Mesenchymal stem cell (in vitro differentiated cells and primary cell): Measurements from ENCODE around the gene ZNF862.
A peak's percentile ranks its signal among the peaks of the same experiment; 100 is the strongest.

ENCODE experiments used
- DNase-seq: peaks from one replicate; pipeline ENCODE4 v3.0.0-alpha.2; 2013
- H2AFZ ChIP-seq: one replicate; pipeline ENCODE4 v1.6.1; 2013; ENCODE audit warnings: low read depth, mild to moderate bottlenecking, control low read depth, inconsistent platforms, low read length, moderate library complexity
- H2AK5ac ChIP-seq: 2 replicates; pipeline ENCODE4 v1.6.1; 2013; ENCODE audit warnings: low read length, moderate library complexity, mild to moderate bottlenecking, inconsistent platforms; ENCODE audit not compliant: severe bottlenecking
- H2BK120ac ChIP-seq: one replicate; pipeline ENCODE4 v1.6.1; 2013; ENCODE audit warnings: low read depth, mild to moderate bottlenecking, inconsistent platforms, low read length, moderate library complexity
- H2BK12ac ChIP-seq, 2 experiments: one replicate each; pipeline ENCODE4 v1.6.1; 2013; ENCODE audit warnings: inconsistent platforms in 2 of 2, low read length in 2 of 2, mild to moderate bottlenecking in 2 of 2, moderate library complexity in 2 of 2, control low read depth in 1 of 2
- H2BK15ac ChIP-seq: one replicate; pipeline ENCODE4 v1.6.1; 2013; ENCODE audit warnings: mild to moderate bottlenecking, low read depth, inconsistent platforms; ENCODE audit not compliant: poor library complexity, severe bottlenecking
- H2BK5ac ChIP-seq: 2 replicates; pipeline ENCODE4 v1.6.1; 2013; ENCODE audit warnings: low read depth, mild to moderate bottlenecking, low read length, control low read depth, inconsistent platforms; ENCODE audit not compliant: poor library complexity, severe bottlenecking
- H3K14ac ChIP-seq, 2 experiments: one replicate each; pipeline ENCODE4 v1.6.1; 2013; ENCODE audit warnings: inconsistent platforms in 2 of 2, low read length in 2 of 2, control low read depth in 1 of 2, mild to moderate bottlenecking in 1 of 2, moderate library complexity in 1 of 2
- H3K18ac ChIP-seq, 2 experiments: one replicate each; pipeline ENCODE4 v1.6.1; 2013; ENCODE audit warnings: inconsistent platforms in 2 of 2, low read length in 2 of 2, control low read depth in 1 of 2, low read depth in 1 of 2, mild to moderate bottlenecking in 1 of 2
- H3K23ac ChIP-seq, 2 experiments: one replicate each; pipeline ENCODE4 v1.6.1; 2013; ENCODE audit warnings: inconsistent platforms in 2 of 2, low read length in 2 of 2, mild to moderate bottlenecking in 2 of 2, moderate library complexity in 2 of 2, control low read depth in 1 of 2
- H3K27ac ChIP-seq: 2 replicates; pipeline ENCODE4 v1.5.1; 2013; ENCODE audit warnings: mild to moderate bottlenecking, moderate library complexity, low read length, control low read depth, inconsistent platforms; ENCODE audit not compliant: poor library complexity, severe bottlenecking
- H3K27me3 ChIP-seq, 2 experiments: 2 replicates each; pipeline versions ENCODE4 v1.6.1 to v1.7.0; 2013; ENCODE audit warnings: low read length in 2 of 2, mild to moderate bottlenecking in 2 of 2, moderate library complexity in 2 of 2, control low read depth in 1 of 2, inconsistent platforms in 1 of 2; ENCODE audit not compliant: control insufficient read depth in 1 of 2, insufficient read depth in 1 of 2
- H3K36me3 ChIP-seq, 2 experiments: 2 replicates each; pipeline versions ENCODE4 v1.6.1 to v1.7.0; 2013; ENCODE audit warnings: low read length in 2 of 2, control low read depth in 1 of 2, inconsistent platforms in 1 of 2, low read depth in 1 of 2, mild to moderate bottlenecking in 1 of 2; ENCODE audit not compliant: insufficient read depth in 2 of 2, control insufficient read depth in 1 of 2
- H3K4ac ChIP-seq, 2 experiments: one replicate each; pipeline ENCODE4 v1.6.1; 2013; ENCODE audit warnings: inconsistent platforms in 2 of 2, low read length in 2 of 2, mild to moderate bottlenecking in 2 of 2, moderate library complexity in 2 of 2, control low read depth in 1 of 2, low read depth in 1 of 2
- H3K4me1 ChIP-seq: 2 replicates; pipeline ENCODE4 v1.6.1; 2013; ENCODE audit warnings: low read depth, low read length, control low read depth; ENCODE audit not compliant: control insufficient read depth, insufficient read depth
- H3K4me2 ChIP-seq: 2 replicates; pipeline ENCODE4 v1.6.1; 2013; ENCODE audit warnings: low read length, mild to moderate bottlenecking, inconsistent platforms; ENCODE audit not compliant: poor library complexity, severe bottlenecking
- H3K4me3 ChIP-seq, 2 experiments: 2 replicates each; pipeline versions ENCODE4 v1.5.1 to v1.7.0; 2013; ENCODE audit warnings: low read length in 2 of 2, mild to moderate bottlenecking in 2 of 2, control low read depth in 1 of 2, low read depth in 1 of 2; ENCODE audit not compliant: insufficient read depth in 1 of 2
- H3K79me1 ChIP-seq: replicated peaks from 2 replicates; pipeline ENCODE4 v1.6.1; 2013; ENCODE audit warnings: mild to moderate bottlenecking, control low read depth, low read length, inconsistent platforms; ENCODE audit not compliant: poor library complexity, severe bottlenecking
- H3K9ac ChIP-seq: 2 replicates; pipeline ENCODE4 v1.7.0; 2013; ENCODE audit warnings: mild to moderate bottlenecking, low read length, moderate library complexity
- H3K9me3 ChIP-seq: 2 replicates; pipeline ENCODE4 v1.7.0; 2013; ENCODE audit warnings: mild to moderate bottlenecking, low read length; ENCODE audit not compliant: control insufficient read depth
- H4K8ac ChIP-seq: one replicate; pipeline ENCODE4 v1.6.1; 2013; ENCODE audit warnings: inconsistent platforms, mild to moderate bottlenecking, low read length, moderate library complexity
- H4K91ac ChIP-seq: one replicate; pipeline ENCODE4 v1.6.1; 2013; ENCODE audit warnings: mild to moderate bottlenecking, low read length, inconsistent platforms
- WGBS: methylation state at CpG from one replicate; pipeline ENCODE4 v1.1.7; 2013; ENCODE audit warnings: mixed read lengths; 5-methylcytosine and 5-hydroxymethylcytosine counted together

The ZNF862 gene

GRCh38 chr7:149874644-149875028 lies 36.5 kb downstream of the ZNF862 start:
- H4K91ac ChIP-seq = no peak overlapping the region
- H2AFZ ChIP-seq = no peak overlapping the region
- H3K9me3 ChIP-seq = no peaks in the 10 kb centered on the region
- peak overlapping the region in 1 of 2 experiments; percentile 85 for H3K4me3 ChIP-seq
- no peaks in the 10 kb centered on the region for H3K27me3 ChIP-seq
- 88% methylated on average over 8 of the region's 8 CpGs for WGBS
- no peak overlapping the region for H4K8ac ChIP-seq
- no peak overlapping the region for H3K9ac ChIP-seq
- H2BK120ac ChIP-seq = no peak overlapping the region
- H3K23ac ChIP-seq = no peak overlapping the region
- no peak overlapping the region for H3K4me2 ChIP-seq
- peaks cover 0 to 5% of the 10 kb centered on the region in 2 experiments for H3K36me3 ChIP-seq
- no peak overlapping the region for H3K14ac ChIP-seq
- peaks cover 8% of the 10 kb centered on the region for H3K4me1 ChIP-seq
- DNase-seq = no peak
- H2BK15ac ChIP-seq = no peak overlapping the region
- H2BK12ac ChIP-seq = no peak overlapping the region
- H3K18ac ChIP-seq = no peak overlapping the region
- no peak overlapping the region for H3K4ac ChIP-seq
- H3K79me1 ChIP-seq = peaks cover 2% of the 10 kb centered on the region
- H2AK5ac ChIP-seq = no peak overlapping the region
- no peak overlapping the region for H3K27ac ChIP-seq
- H2BK5ac ChIP-seq = no peak overlapping the region

GRCh38 chr7:149875396-149875795 lies 37.2 kb downstream of the ZNF862 start:
- H3K4ac ChIP-seq = no peak overlapping the region
- H2BK12ac ChIP-seq = no peak overlapping the region
- H2BK120ac ChIP-seq = no peak overlapping the region
- H3K4me2 ChIP-seq = no peak overlapping the region
- H2BK15ac ChIP-seq = no peak overlapping the region
- H3K14ac ChIP-seq = no peak overlapping the region
- no peak overlapping the region for H3K18ac ChIP-seq
- H3K4me3 ChIP-seq = no peak overlapping the region
- no peak overlapping the region for H2BK5ac ChIP-seq
- H4K8ac ChIP-seq = no peak overlapping the region
- peaks cover 8% of the 10 kb centered on the region for H3K4me1 ChIP-seq
- H3K9me3 ChIP-seq = no peaks in the 10 kb centered on the region
- no peaks in the 10 kb centered on the region for H3K27me3 ChIP-seq
- H3K27ac ChIP-seq = no peak overlapping the region
- H3K9ac ChIP-seq = no peak overlapping the region
- peaks cover 2% of the 10 kb centered on the region for H3K79me1 ChIP-seq
- H3K23ac ChIP-seq = no peak overlapping the region
- H2AK5ac ChIP-seq = no peak overlapping the region
- DNase-seq = no peak
- peaks cover 0 to 11% of the 10 kb centered on the region in 2 experiments for H3K36me3 ChIP-seq
- WGBS = 97% methylated on average over 4 of the region's 4 CpGs
- H2AFZ ChIP-seq = no peak overlapping the region
- no peak overlapping the region for H4K91ac ChIP-seq

GRCh38 chr7:149877890-149878522 lies 39.8 kb downstream of the ZNF862 start:
- H3K4me3 ChIP-seq = no peak overlapping the region

GRCh38 chr7:149878523-149878921 lies 40.3 kb downstream of the ZNF862 start:
- Histone ChIP-seq H3K14ac (no peak overlapping the region), H3K9ac (no peak overlapping the region), H3K23ac (no peak overlapping the region), H3K4me3 (no peak overlapping the region), H3K79me1 (peaks cover 2% of the 10 kb centered on the region), H2BK12ac (no peak overlapping the region), H3K4me1 (peaks cover 28% of the 10 kb centered on the region), H2BK15ac (no peak overlapping the region), H2BK5ac (no peak overlapping the region), H3K27ac (no peak overlapping the region), H2BK120ac (no peak overlapping the region), H3K27me3 (peaks cover 0 to 3% of the 10 kb centered on the region in 2 experiments), H3K18ac (no peak overlapping the region), H2AK5ac (no peak overlapping the region), H3K4ac (no peak overlapping the region), H4K91ac (no peak overlapping the region), H4K8ac (no peak overlapping the region), H3K9me3 (no peaks in the 10 kb centered on the region), H2AFZ (no peak overlapping the region), H3K36me3 (peaks cover 0 to 16% of the 10 kb centered on the region in 2 experiments), H3K4me2 (no peak overlapping the region)
- 96% methylated on average over 11 of the region's 13 CpGs for WGBS
- no peak for DNase-seq

More at GRCh38 chr7:149877890-149878522, 39.8 kb downstream of the ZNF862 start:
- Histone ChIP-seq H3K79me1 (peaks cover 2% of the 10 kb centered on the region), H4K8ac (no peak overlapping the region), H2BK5ac (no peak overlapping the region), H3K23ac (no peak overlapping the region), H3K36me3 (peaks cover 0 to 16% of the 10 kb centered on the region in 2 experiments), H3K9me3 (no peaks in the 10 kb centered on the region), H3K4me2 (no peak overlapping the region), H2BK12ac (no peak overlapping the region), H3K27me3 (peaks cover 0 to 3% of the 10 kb centered on the region in 2 experiments), H3K14ac (no peak overlapping the region), H3K27ac (no peak overlapping the region), H3K4ac (no peak overlapping the region), H2AK5ac (no peak overlapping the region), H2AFZ (no peak overlapping the region), H3K9ac (no peak overlapping the region), H3K18ac (no peak overlapping the region), H2BK15ac (no peak overlapping the region), H3K4me1 (peaks cover 23% of the 10 kb centered on the region), H2BK120ac (no peak overlapping the region), H4K91ac (no peak overlapping the region)
- 80% methylated on average over 15 of the region's 16 CpGs for WGBS
- no peak for DNase-seq
